Activated T-cell treated with anti-CD3 and anti-CD28 coated beads, Interleukin-2, amount 50 U/mL, for 1 hour (primary cell): ENCODE results near the gene ARHGAP1.

Experiments used
- DNase-seq: peaks from one replicate; pipeline ENCODE4 v3.0.0-alpha.2; 2020

Gene ARHGAP1

GRCh38 chr11:46700241-46701077 is at the start of gene ARHGAP1, which contains the start of gene ZNF408:
TSS of gene ARHGAP1 (minus strand) at chr11:46700619. CDS start at chr11:46696107, 4,512 bp downstream.
TSS of gene ZNF408 (plus strand) at chr11:46701031. CDS start at chr11:46701048, 17 bp downstream.
- peak; percentile 97 for DNase-seq

- DNase-seq, result no peak
These were observed 46.7 kb upstream of the ARHGAP1 start for GRCh38 chr11:46747150-46747549.

GRCh38 chr11:46745995-46746394 is 45.6 kb upstream of the ARHGAP1 start:
- no peak for DNase-seq

- no peak for DNase-seq
These were observed 44.9 kb upstream of the ARHGAP1 start for GRCh38 chr11:46745328-46745727.

GRCh38 chr11:46743693-46744339 is 43.4 kb upstream of the ARHGAP1 start:
- DNase-seq, result no peak

- DNase-seq, result no peak
These were observed 42.6 kb upstream of the ARHGAP1 start for GRCh38 chr11:46743043-46743442.

GRCh38 chr11:46741600-46742484 is 41.4 kb upstream of the ARHGAP1 start:
- DNase-seq, result no peak

- DNase-seq, result no peak
These were observed 38.5 kb upstream of the ARHGAP1 start for GRCh38 chr11:46738887-46739286.

- DNase-seq, result no peak
These were observed 37.3 kb upstream of the ARHGAP1 start for GRCh38 chr11:46737699-46738098.

- no peak for DNase-seq
These were observed 36.2 kb upstream of the ARHGAP1 start for GRCh38 chr11:46736615-46737014.

- no peak for DNase-seq
These were observed 35.7 kb upstream of the ARHGAP1 start for GRCh38 chr11:46736146-46736545.

GRCh38 chr11:46733234-46733633 is 32.8 kb upstream of the ARHGAP1 start:
- DNase-seq, result no peak

- no peak for DNase-seq
These were observed 31.1 kb upstream of the ARHGAP1 start for GRCh38 chr11:46731545-46731944.

- DNase-seq, result no peak
These were observed 28.9 kb upstream of the ARHGAP1 start for GRCh38 chr11:46729110-46730027.

- no peak for DNase-seq
These were observed 28.2 kb upstream of the ARHGAP1 start for GRCh38 chr11:46728659-46729040.

- no peak for DNase-seq
These were observed 27.7 kb upstream of the ARHGAP1 start for GRCh38 chr11:46727952-46728658.

- DNase-seq, result no peak
These were observed 25.9 kb upstream of the ARHGAP1 start for GRCh38 chr11:46726206-46726862.

GRCh38 chr11:46725338-46726205 is 25.2 kb upstream of the ARHGAP1 start:
- DNase-seq, result no peak

GRCh38 chr11:46724088-46724487 is 23.7 kb upstream of the ARHGAP1 start:
- no peak for DNase-seq

GRCh38 chr11:46723359-46723680 is 22.9 kb upstream of the ARHGAP1 start:
- DNase-seq, result no peak
